HG03103 (cell line): ENCODE data around the gene PRDM16.

Experiments
- ATAC-seq: cut with Tn5 transposase; IDR thresholded peaks from one replicate; pipeline ENCODE4 v1.9.1; 2021; ENCODE audit warnings: low read depth; ENCODE audit not compliant: unreplicated experiment

PRDM16 gene

GRCh38 chr1:3470650-3471355 lies 401.8 kb downstream of the PRDM16 start:
- ATAC-seq: no peak

GRCh38 chr1:3471356-3472087 lies 402.5 kb downstream of the PRDM16 start:
- ATAC-seq: no peak

GRCh38 chr1:3472088-3472850 lies 403.3 kb downstream of the PRDM16 start:
- ATAC-seq: no peak

GRCh38 chr1:3472906-3473305 lies 403.9 kb downstream of the PRDM16 start:
- ATAC-seq: no peak

- ATAC-seq: no peak
Measured at GRCh38 chr1:3473381-3473844, 404.4 kb downstream of the PRDM16 start.

- no peak for ATAC-seq
Measured at GRCh38 chr1:3474016-3474415, 405.0 kb downstream of the PRDM16 start.

- no peak for ATAC-seq
Measured at GRCh38 chr1:3474421-3474820, 405.4 kb downstream of the PRDM16 start.

GRCh38 chr1:3475839-3476573 lies 407.0 kb downstream of the PRDM16 start:
- no peak for ATAC-seq

- ATAC-seq: no peak
Measured at GRCh38 chr1:3476666-3477065, 407.7 kb downstream of the PRDM16 start.

GRCh38 chr1:3477241-3477995 lies 408.4 kb downstream of the PRDM16 start:
- ATAC-seq: no peak

- ATAC-seq: no peak
Measured at GRCh38 chr1:3478187-3478586, 409.2 kb downstream of the PRDM16 start.

GRCh38 chr1:3479511-3480368 lies 410.7 kb downstream of the PRDM16 start:
- no peak for ATAC-seq

GRCh38 chr1:3480369-3480719 lies 411.3 kb downstream of the PRDM16 start:
- no peak for ATAC-seq

- no peak for ATAC-seq
Measured at GRCh38 chr1:3481046-3481445, 412.0 kb downstream of the PRDM16 start.

GRCh38 chr1:3481836-3482375 lies 412.9 kb downstream of the PRDM16 start:
- no peak for ATAC-seq

GRCh38 chr1:3482378-3482849 lies 413.4 kb downstream of the PRDM16 start:
- no peak for ATAC-seq

- ATAC-seq: no peak
Measured at GRCh38 chr1:3483380-3483779, 414.4 kb downstream of the PRDM16 start.

- ATAC-seq: no peak
Measured at GRCh38 chr1:3483801-3484444, 414.9 kb downstream of the PRDM16 start.
